ENCODE data around the gene RHOJ. TPM values are rescaled to one million over a fixed set of nuclear protein-coding genes. Genes with fewer than 3 reads are reported as not detected.

Gene RHOJ
- polyA plus RNA-seq, 3 donors = not detected

DNA sequence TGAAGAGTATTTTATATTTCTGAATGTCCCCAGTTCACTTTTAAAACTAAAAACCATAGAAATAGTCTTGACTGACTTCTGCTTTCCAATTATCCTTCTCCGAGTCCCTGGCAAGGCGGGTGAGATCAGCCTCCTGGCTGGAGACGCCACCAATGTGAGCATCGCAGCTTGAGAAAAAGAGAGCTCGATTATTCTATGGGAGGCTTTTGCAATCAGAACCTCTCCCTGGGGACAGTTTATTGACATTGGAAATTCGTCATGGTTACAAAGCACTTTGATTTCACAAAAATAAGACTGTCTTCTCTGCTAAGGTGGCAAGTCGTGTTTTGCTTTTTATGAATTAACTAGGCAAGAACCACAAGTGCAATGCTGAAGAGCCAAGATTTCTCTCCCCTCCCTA lies 138.1 kb downstream of the RHOJ start:
- H3K27ac ChIP-seq (ENCODE audit: low read depth in 1 of 2, low read length in 2 of 2) = no peak overlapping the region
- no peaks in the 10 kb centered on the region for H3K79me2 ChIP-seq (ENCODE audit: insufficient read depth, low read length)
- H3K4me1 Mint-ChIP-seq = no peaks in the 10 kb centered on the region
- H3K4me1 ChIP-seq (ENCODE audit: control insufficient read depth in 1 of 2, insufficient read depth in 2 of 2, low read length in 2 of 2) = no peaks in the 10 kb centered on the region
- WGBS (ENCODE audit: insufficient coverage) = no CpG with 5 or more reads among the region's 7 CpGs
- H3K4me3 ChIP-seq (replicated peaks in 1 of 3; ENCODE audit: low read depth in 2 of 3, low read length in 3 of 3) = no peak overlapping the region
- H3K9me3 ChIP-seq (replicated peaks in 1 of 2; ENCODE audit: control insufficient read depth in 1 of 2, insufficient read depth in 1 of 2, low read length in 2 of 2) = no peaks in the 10 kb centered on the region
- peaks cover 2 to 4% (median 3%) of the 10 kb centered on the region in 3 donors for H3K27me3 Mint-ChIP-seq (ENCODE audit: low read depth in 3 of 3)
- H2AFZ ChIP-seq (ENCODE audit: insufficient read depth, low read depth, low read length, poor library complexity, severe bottlenecking) = no peak overlapping the region
- no peak overlapping the region for H3K4me3 Mint-ChIP-seq
- H3K36me3 ChIP-seq (replicated peaks in 1 of 2; ENCODE audit: control insufficient read depth in 1 of 2, insufficient read depth in 2 of 2, low read length in 2 of 2) = no peaks in the 10 kb centered on the region
- intact Hi-C loops (cut with micrococcal nuclease) = no loop called here
- no peak overlapping the region for H3K9ac ChIP-seq (ENCODE audit: insufficient read depth, low read length, poor library complexity, severe bottlenecking)
- no peak overlapping the region for H3K4me2 ChIP-seq (replicated peaks; ENCODE audit: extremely low read depth, low read length, poor library complexity, severe bottlenecking)
- no peak overlapping the region for H3K27ac Mint-ChIP-seq
- H4K20me1 ChIP-seq (ENCODE audit: insufficient read depth, low read length) = no peaks in the 10 kb centered on the region
- no peak for TF ChIP-seq CTCF (IDR thresholded peaks at IDR 0.05)
- DNase-seq = no peak
- H3K9me3 Mint-ChIP-seq = peaks cover 2 to 20% (median 4%) of the 10 kb centered on the region in 7 donors
- no peaks in the 10 kb centered on the region for H3K27me3 ChIP-seq (ENCODE audit: control insufficient read depth in 2 of 2, insufficient read depth in 2 of 2, low read length in 2 of 2)
- no peaks in the 10 kb centered on the region for H3K36me3 Mint-ChIP-seq

Other genes starting within 250 kb of the RHOJ start
- not detected for gene KCNH5, start 159.0 kb upstream of the RHOJ start, polyA plus RNA-seq
- not detected for gene GPHB5, start 114.5 kb downstream of the RHOJ start, polyA plus RNA-seq

Measured in CD14-positive monocyte (primary cell).